ENCODE data around the gene DHRS7B.

GRCh38 chr17:21212826-21213637 lies 86.3 kb downstream of the DHRS7B start:
- TF ChIP-seq POLR2AphosphoS5 (IDR thresholded peaks at IDR 0.05; ENCODE audit: low read depth, low read length) = no peak
- no peak for TF ChIP-seq CTCF (IDR thresholded peaks at IDR 0.05)
- TF ChIP-seq REST (IDR thresholded peaks at IDR 0.05; ENCODE audit: insufficient read depth in 1 of 2, low read depth in 2 of 2, low read length in 1 of 2) = no peak
- TF ChIP-seq SIN3A (IDR thresholded peaks at IDR 0.05; ENCODE audit: borderline replicate concordance, insufficient read depth, low read depth, low read length) = no peak
- no peak for TF ChIP-seq TCF7L2 (IDR thresholded peaks at IDR 0.05; ENCODE audit: low read depth, low read length)

All from Panc1 (cell line).